Heart right ventricle (tissue), 16 donors: Measurements from ENCODE around the gene GALNS. TPM values are rescaled to one million over a fixed set of nuclear protein-coding genes. Genes with fewer than 3 reads are reported as not detected.

ENCODE experiments used
- ATAC-seq, 8 donors: fragments of 200-7000 bp; cut with Tn5 transposase; one replicate each; pipeline ENCODE4 v1.9.1; 2020; ENCODE audit warnings: mild to moderate bottlenecking in 8 of 8, moderate library complexity in 8 of 8, moderate number of reproducible peaks in 1 of 8
- DNase-seq, 2 donors: peaks; one replicate each; pipeline ENCODE4 v3.0.0-alpha.2; 2020
- H3K27ac ChIP-seq, 10 donors: fragments of 200-600 bp; sonication (generic) in 2 of 10; one replicate each; pipeline versions ENCODE4 v1.5.0 to v1.8.0; 2020 to 2022; ENCODE audit warnings: mild to moderate bottlenecking in 3 of 10
- H3K27me3 ChIP-seq, 7 donors: fragments of 200-600 bp; one replicate each; pipeline ENCODE4 v1.8.0; 2021 to 2022; ENCODE audit warnings: mild to moderate bottlenecking in 2 of 7
- H3K36me3 ChIP-seq, 9 donors: fragments of 200-600 bp; sonication (generic) in 1 of 9; one replicate each; pipeline versions ENCODE4 v1.5.0 to v1.8.0; 2020 to 2022; ENCODE audit warnings: mild to moderate bottlenecking in 2 of 9
- H3K4me1 ChIP-seq, 9 donors: fragments of 200-600 bp; sonication (generic) in 1 of 9; one replicate each; pipeline versions ENCODE4 v1.5.0 to v1.8.0; 2020 to 2022; ENCODE audit warnings: mild to moderate bottlenecking in 4 of 9
- H3K4me3 ChIP-seq, 10 donors: fragments of 200-600 bp; sonication (generic) in 2 of 10; one replicate each; pipeline versions ENCODE4 v1.5.0 to v1.8.0; 2020 to 2022; ENCODE audit warnings: mild to moderate bottlenecking in 7 of 10, moderate library complexity in 2 of 10
- H3K9me3 ChIP-seq, 11 donors: fragments of 200-600 bp in 10 of 11; sonication (generic) in 2 of 11; one replicate each; pipeline versions ENCODE4 v1.5.0 to v1.8.0; 2013 to 2022; ENCODE audit warnings: mild to moderate bottlenecking in 2 of 11, control low read depth in 1 of 11, moderate library complexity in 1 of 11
- CTCF ChIP-seq, 9 donors: fragments of 200-600 bp; sonication (generic) in 2 of 9; IDR thresholded peaks; one replicate each; pipeline versions ENCODE4 v1.5.0 to v1.8.0; 2021 to 2022; ENCODE audit warnings: antibody characterized with exemption in 9 of 9, mild to moderate bottlenecking in 5 of 9, moderate library complexity in 1 of 9
- WGBS, 2 donors: extraction: QIAGEN DNeasy Blood & Tissue Kit; methylation state at CpG; one replicate each; pipeline ENCODE4 v1.1.7; 2013; ENCODE audit warnings: inconsistent platforms in 1 of 2; 5-methylcytosine and 5-hydroxymethylcytosine counted together
- intact Hi-C, 10 donors: fragments of 100-400 bp; cut with DNase I; formaldehyde crosslinking; loops; one replicate each; pipeline versions ENCODE4 v1.11.1 to v1.14.2; 2022
- polyA plus RNA-seq, 2 donors: library from polyadenylated mRNA; stranded (reverse); fragments of 200-250 nt; gene quantifications; one replicate each; pipeline ENCODE4 v1.2.3, GENCODE V29; 2013
- total RNA-seq, 10 donors: library from RNA; stranded (reverse); fragmentation: NEBNext Ultra II Directional in 3 of 10; extraction: Animal tissue kit (Norgen Biotek cat#: 25700) in 3 of 10; gene quantifications; one replicate each; pipeline versions ENCODE4 v1.2.1 to v1.2.4, GENCODE V29; 2021 to 2023
- donor health status: Arrhythmogenic right ventricular cardiomyopathy.
- donor health status: ischemic (EF 13 %, LVEDD 7.1; RV severe dilation, severe dysfunction).
- donor health status: healthy with polysubstance abuse.
- donor health status: DM: no; HTN: yes; CAD: no.
- donor health status: DM: no; HTN: no; CAD: no.
- donor health status: ischemic (EF 25% LVEDD 6.9; RV normal size, moderate dysfunction).
- donor health status: ischemic (EF 25% LVEDD 5.7; RV mildly dilated, moderate dysfunction).
- donor health status: healthy.
- donor health status: DM: yes; HTN: yes; CAD: no.
- donor health status: Ischemic cardiomyopathy.
- donor health status: ischemic (EF 35%, LVEDD 5.7; RV mildly dilated, moderate dysfunction).
- donor health status: nonischemic (EF 11% LVEDD 7.7; RV severe dilation, severe dysfunction).
- donor health status: DM: yes; HTN: yes; CAD: no.
- donor health status: PGD.
- donor health status: ischemic (EF 29% LVEDD 5.4; RV normal size, mild dysfunction).
- donor health status: nonischemic (EF 23%, LVEDD 6.1; RV moderate dilation, normal function).

GALNS gene
- total and polyA plus RNA-seq, 12 donors, result 11.5 to 18.7 (median 13.8) TPM

- Histone ChIP-seq H3K36me3 (peaks cover 0 to 86% (median 17%) of the 10 kb centered on the region in 9 donors), H3K27me3 (peaks cover 0 to 14% (median 4%) of the 10 kb centered on the region in 7 donors), H3K27ac (no peak overlapping the region), H3K4me3 (no peak overlapping the region), H3K4me1 (peaks cover 0 to 6% (median 0%) of the 10 kb centered on the region in 9 donors), H3K9me3 (no peaks in the 10 kb centered on the region)
- no peak for ATAC-seq
- intact Hi-C loops, result no loop called here
- TF ChIP-seq CTCF (IDR thresholded peaks at IDR 0.05), result no peak
- no peak for DNase-seq
- WGBS, 2 donors, result 88 to 93% methylated on average over 45 of the region's 45 CpGs
Measured at GRCh38 chr16:88878967-88879787, 22.4 kb upstream of the GALNS start.

DNA sequence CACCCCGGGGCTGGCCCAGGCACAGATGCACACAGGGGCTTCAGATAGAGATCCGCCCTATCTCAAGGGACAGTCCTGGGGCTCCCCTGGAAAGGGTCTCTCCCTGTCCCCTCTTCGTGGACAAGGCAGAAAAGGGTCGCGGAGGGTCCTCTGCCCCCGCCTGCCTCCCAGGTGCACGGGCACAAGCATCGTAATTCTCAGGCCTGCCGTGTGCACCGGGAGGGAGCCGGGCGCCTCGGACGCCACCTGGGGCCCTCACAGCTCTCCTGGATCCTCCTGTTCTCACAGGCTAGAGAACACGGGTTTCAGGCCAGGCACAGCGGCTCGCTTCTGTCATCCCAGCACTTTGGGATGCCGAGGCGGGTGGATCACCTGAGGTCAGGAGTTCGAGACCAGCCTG, 21.6 kb upstream of the GALNS start:
- no peak for TF ChIP-seq CTCF (IDR thresholded peaks at IDR 0.05)
- WGBS, 2 donors, result 94 to 95% methylated on average over 20 of the region's 20 CpGs
- no peak for DNase-seq
- H3K27ac ChIP-seq, result no peak overlapping the region
- H3K4me3 ChIP-seq, result no peak overlapping the region
- peaks cover 0 to 6% (median 0%) of the 10 kb centered on the region in 9 donors for H3K4me1 ChIP-seq
- ATAC-seq, result no peak
- peaks cover 0 to 77% (median 9%) of the 10 kb centered on the region in 9 donors for H3K36me3 ChIP-seq
- H3K27me3 ChIP-seq, result peaks cover 0 to 14% (median 4%) of the 10 kb centered on the region in 7 donors
- H3K9me3 ChIP-seq, result no peaks in the 10 kb centered on the region
- intact Hi-C loops, result no loop called here

GRCh38 chr16:88877564-88878289, 21.0 kb upstream of the GALNS start:
- no peak for TF ChIP-seq CTCF (IDR thresholded peaks at IDR 0.05)
- Histone ChIP-seq H3K36me3 (peaks cover 0 to 71% (median 6%) of the 10 kb centered on the region in 9 donors), H3K27ac (no peak overlapping the region), H3K4me1 (peaks cover 0 to 6% (median 0%) of the 10 kb centered on the region in 9 donors), H3K9me3 (no peaks in the 10 kb centered on the region), H3K27me3 (peaks cover 0 to 16% (median 4%) of the 10 kb centered on the region in 7 donors), H3K4me3 (no peak overlapping the region)
- 83 to 89% methylated on average over 20 of the region's 20 CpGs for WGBS, 2 donors
- ATAC-seq, result no peak
- intact Hi-C loops, result no loop called here
- no peak for DNase-seq

DNA sequence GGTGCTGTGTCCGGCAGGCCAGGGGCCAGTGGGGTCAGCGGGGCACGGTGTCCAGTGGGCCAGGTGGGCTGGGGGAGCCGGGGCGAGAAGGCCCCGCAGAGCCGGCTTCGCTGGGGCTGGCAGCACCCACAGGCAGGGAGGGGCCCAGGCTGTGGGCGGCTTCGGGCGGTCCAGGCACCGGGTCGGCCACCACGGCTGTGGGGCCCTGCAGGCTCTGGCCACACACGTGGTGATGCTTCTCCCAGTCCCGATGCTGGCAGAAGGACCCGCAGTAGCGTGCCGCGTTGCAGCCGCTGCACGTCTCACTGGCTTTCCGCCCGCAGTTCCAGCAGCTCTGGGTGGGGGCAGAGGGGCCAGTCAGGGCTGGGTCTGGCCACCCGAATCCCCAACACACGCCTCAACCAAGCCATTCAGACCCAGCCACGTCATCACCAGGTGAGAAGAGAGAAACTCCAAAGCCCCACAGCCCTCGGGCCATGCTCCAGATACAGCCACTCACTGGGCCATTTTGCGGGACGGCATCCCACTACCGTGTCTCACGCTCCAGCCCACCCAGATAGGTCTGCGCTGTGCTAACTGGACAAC, 20.3 kb upstream of the GALNS start:
- TF ChIP-seq CTCF (IDR thresholded peaks at IDR 0.05), result no peak
- Histone ChIP-seq H3K27me3 (peaks cover 0 to 18% (median 4%) of the 10 kb centered on the region in 7 donors), H3K4me3 (no peak overlapping the region), H3K27ac (no peak overlapping the region), H3K36me3 (peaks cover 0 to 64% (median 6%) of the 10 kb centered on the region in 9 donors), H3K9me3 (no peaks in the 10 kb centered on the region), H3K4me1 (peaks cover 0 to 6% (median 0%) of the 10 kb centered on the region in 9 donors)
- no peak for ATAC-seq
- 87 to 91% methylated on average over 33 of the region's 33 CpGs for WGBS, 2 donors
- intact Hi-C loops, result no loop called here
- no peak for DNase-seq
